ES-I3 (cell line): ENCODE data around the gene LCN10.
A peak's percentile ranks its signal among the peaks of the same experiment; 100 is the strongest.
"Not testable (repeated sequence)": the region's sequence is repeated elsewhere in the genome, so short reads cannot be mapped to it uniquely, and the experiment has no call there.

Experiments used
- H3K36me3 ChIP-seq: 2 replicates; pipeline ENCODE4 v1.6.1; 2013; ENCODE audit warnings: mild to moderate bottlenecking, low read length, control low read depth, moderate library complexity; ENCODE audit not compliant: insufficient read depth
- H3K4me1 ChIP-seq: 2 replicates; pipeline ENCODE4 v1.6.1; 2013; ENCODE audit warnings: mild to moderate bottlenecking, control low read depth, low read length; ENCODE audit not compliant: insufficient read depth
- H3K9ac ChIP-seq: 2 replicates; pipeline ENCODE4 v1.6.1; 2013; ENCODE audit warnings: low read depth, mild to moderate bottlenecking, low read length, moderate library complexity
- H3K9me3 ChIP-seq: 2 replicates; pipeline ENCODE4 v1.6.1; 2013; ENCODE audit warnings: mild to moderate bottlenecking, low read length, moderate library complexity; ENCODE audit not compliant: control insufficient read depth, insufficient read depth

LCN10 gene

GRCh38 chr9:136705564-136705963, 37.2 kb downstream of the LCN10 start:
- no peak overlapping the region for H3K9ac ChIP-seq
- H3K4me1 ChIP-seq: peaks cover 6% of the 10 kb centered on the region; the same call in 1 of the 2 replicates
- no peaks in the 10 kb centered on the region for H3K36me3 ChIP-seq
- H3K9me3 ChIP-seq: no peaks in the 10 kb centered on the region

DNA sequence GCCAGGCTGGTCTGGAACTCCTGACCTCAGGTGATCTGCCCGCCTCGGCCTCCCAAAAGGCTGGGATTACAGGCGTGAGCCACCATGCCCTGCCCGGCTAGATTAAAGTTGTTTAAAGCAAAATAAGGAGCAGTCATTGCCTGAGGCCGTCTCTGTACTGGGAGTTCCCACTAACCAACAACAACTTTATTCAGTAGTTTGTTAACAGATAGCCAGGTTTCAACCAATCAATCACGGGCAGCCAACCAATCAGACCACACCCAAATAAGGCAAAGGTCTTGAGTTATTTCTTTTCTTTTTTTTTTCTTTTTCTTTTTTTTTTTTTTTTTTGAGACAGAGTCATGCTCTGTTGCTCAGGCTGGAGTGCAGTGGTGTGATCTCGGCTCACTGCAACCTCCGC, 38.0 kb downstream of the LCN10 start:
- H3K36me3 ChIP-seq, H3K9me3 ChIP-seq, H3K4me1 ChIP-seq, H3K9ac ChIP-seq: not testable (repeated sequence)

DNA sequence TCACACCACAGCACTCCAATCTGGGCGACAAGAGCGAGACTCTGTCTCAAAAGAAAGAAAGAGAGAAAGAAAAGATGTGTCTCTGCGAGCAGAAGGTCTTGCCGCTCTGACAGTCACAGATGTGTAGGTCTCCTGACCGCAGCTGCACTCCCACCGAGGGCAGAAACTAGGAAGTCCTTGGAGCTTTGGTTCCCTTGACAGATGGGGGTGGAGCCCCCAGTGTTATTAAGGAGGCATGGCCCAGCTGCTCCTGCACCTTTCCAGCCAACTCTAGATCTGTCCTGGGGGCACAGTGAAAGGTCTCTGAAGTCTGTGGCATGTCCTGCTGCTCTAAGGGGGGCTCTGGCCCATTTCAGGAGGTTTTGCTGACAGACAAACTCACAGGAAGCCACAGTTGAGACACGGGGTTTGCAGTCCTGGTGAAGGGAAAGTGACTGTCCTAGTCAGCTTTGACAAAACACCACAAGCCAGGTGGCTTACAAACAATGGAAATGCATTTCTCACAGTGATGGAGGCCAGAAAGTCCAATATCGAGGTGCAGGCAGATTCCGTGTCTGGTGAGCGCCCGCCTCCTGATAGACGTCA, 39.4 kb downstream of the LCN10 start:
- Histone ChIP-seq H3K9me3 (no peaks in the 10 kb centered on the region), H3K36me3 (no peaks in the 10 kb centered on the region), H3K9ac (no peak overlapping the region), H3K4me1 (peaks cover 6% of the 10 kb centered on the region; the same call in 1 of the 2 replicates)

DNA sequence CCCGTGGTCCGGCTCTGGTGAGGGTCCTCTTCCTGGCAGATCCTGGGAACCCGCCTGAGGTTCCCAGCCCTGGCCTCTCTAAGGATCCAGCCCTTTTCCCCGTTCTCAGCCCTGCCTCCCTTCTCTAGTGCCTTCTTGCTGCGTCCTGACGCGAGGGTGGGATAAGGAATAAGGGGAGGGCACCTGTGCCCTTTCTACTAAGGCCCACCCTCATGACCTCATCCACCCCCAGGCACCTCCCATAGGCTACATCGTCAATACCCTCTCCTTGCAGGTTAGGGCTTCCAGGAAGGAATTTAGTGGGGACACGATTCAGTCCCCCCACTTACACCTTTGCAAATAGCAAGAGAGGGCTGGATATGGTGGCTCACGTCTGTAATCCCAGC, 41.1 kb downstream of the LCN10 start:
- no peaks in the 10 kb centered on the region for H3K9me3 ChIP-seq

GRCh38 chr9:136700959-136701667, 41.6 kb downstream of the LCN10 start:
- peaks cover 6% of the 10 kb centered on the region; the same call in 1 of the 2 replicates for H3K4me1 ChIP-seq
- no peaks in the 10 kb centered on the region for H3K36me3 ChIP-seq
- H3K9ac ChIP-seq: peak overlapping the region; percentile 34; the same call in 1 of the 2 replicates
- no peaks in the 10 kb centered on the region for H3K9me3 ChIP-seq

More for the DNA sequence above, 41.1 kb downstream of the LCN10 start:
- H3K36me3 ChIP-seq: no peaks in the 10 kb centered on the region
- H3K4me1 ChIP-seq: peaks cover 6% of the 10 kb centered on the region; the same call in 1 of the 2 replicates
- H3K9ac ChIP-seq: peak overlapping the region; percentile 34; the same call in 1 of the 2 replicates

- Histone ChIP-seq H3K36me3 (no peaks in the 10 kb centered on the region), H3K9ac (no peak overlapping the region), H3K9me3 (no peaks in the 10 kb centered on the region), H3K4me1 (peaks cover 6% of the 10 kb centered on the region; the same call in 1 of the 2 replicates)
These were observed 42.4 kb downstream of the LCN10 start for GRCh38 chr9:136700304-136700703.

DNA sequence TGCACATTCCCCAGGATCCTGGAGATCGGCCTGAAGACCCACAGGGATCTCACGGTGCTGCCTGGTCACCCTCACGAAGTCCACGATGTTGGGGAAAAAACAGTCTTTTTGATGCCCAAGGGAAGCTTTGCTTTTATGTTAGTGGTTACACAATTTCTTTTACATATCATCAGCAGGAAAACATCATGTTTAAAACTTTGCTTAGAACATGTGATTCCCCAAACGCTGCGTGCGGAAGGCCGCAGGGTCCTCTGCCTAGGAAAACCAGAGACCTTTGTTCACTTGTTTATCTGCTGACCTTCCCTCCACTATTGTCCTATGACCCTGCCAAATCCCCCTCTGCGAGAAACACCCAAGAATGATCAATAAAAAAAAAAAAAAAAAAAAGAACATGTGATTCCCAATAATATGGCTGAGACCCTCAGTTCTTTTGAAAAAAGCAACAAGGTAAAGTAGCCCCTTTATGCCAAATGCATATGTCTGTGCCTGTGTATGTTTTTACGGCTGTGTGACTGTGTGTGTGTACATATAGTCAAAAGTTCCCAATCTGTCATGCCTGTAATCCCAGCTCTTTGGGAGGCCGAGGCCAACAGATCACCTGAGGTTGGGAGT, 44.0 kb downstream of the LCN10 start:
- H3K4me1 ChIP-seq: peaks cover 6% of the 10 kb centered on the region; the same call in 1 of the 2 replicates
- no peaks in the 10 kb centered on the region for H3K9me3 ChIP-seq
- H3K36me3 ChIP-seq: no peaks in the 10 kb centered on the region
- no peak overlapping the region for H3K9ac ChIP-seq

GRCh38 chr9:136697821-136698526, 44.8 kb downstream of the LCN10 start:
- H3K9ac ChIP-seq: no peak overlapping the region
- H3K36me3 ChIP-seq: no peaks in the 10 kb centered on the region
- peaks cover 6% of the 10 kb centered on the region; the same call in 1 of the 2 replicates for H3K4me1 ChIP-seq
- no peaks in the 10 kb centered on the region for H3K9me3 ChIP-seq

DNA sequence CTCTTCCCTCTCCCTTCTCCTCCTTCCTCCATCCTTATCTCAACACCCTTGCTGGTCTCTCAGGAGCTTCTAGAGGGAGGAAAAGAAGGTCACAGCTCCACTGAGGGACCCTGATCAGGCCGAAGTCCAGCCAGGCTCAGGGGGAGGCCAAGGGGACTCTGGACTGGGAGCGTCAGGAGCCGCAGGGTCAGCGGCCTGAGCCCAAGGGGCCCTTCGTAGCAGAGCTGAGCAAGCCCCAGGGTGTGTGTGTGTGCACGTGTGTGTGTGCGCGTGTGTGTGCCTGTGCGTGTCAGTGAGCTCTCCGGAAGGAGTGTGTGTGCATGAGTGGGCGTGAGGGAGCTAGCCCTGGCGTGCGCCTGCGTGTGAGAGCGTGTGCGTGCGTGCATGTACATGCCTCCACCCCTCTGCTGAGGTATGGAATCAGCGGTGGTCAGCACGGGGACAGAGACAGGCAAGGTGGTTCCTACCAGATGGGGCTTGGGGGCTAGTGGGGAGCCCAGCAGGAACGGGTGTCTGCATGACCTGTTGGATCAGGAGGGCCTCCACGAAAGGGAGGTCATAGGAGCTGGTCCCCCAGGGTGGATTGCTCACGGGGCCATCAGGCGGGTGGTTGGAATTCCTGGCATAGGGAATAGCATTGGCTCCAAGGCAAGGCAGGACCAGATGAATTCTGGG, 45.5 kb downstream of the LCN10 start:
- no peak overlapping the region for H3K9ac ChIP-seq
- no peaks in the 10 kb centered on the region for H3K9me3 ChIP-seq
- H3K4me1 ChIP-seq: peaks cover 6% of the 10 kb centered on the region; the same call in 1 of the 2 replicates
- H3K36me3 ChIP-seq: no peaks in the 10 kb centered on the region

- peaks cover 6% of the 10 kb centered on the region; the same call in 1 of the 2 replicates for H3K4me1 ChIP-seq
- no peak overlapping the region for H3K9ac ChIP-seq
These were observed 46.2 kb downstream of the LCN10 start for GRCh38 chr9:136696502-136696901.

GRCh38 chr9:136695955-136696354, 46.8 kb downstream of the LCN10 start:
- H3K9me3 ChIP-seq: no peaks in the 10 kb centered on the region
- H3K9ac ChIP-seq: no peak overlapping the region
- peaks cover 2% of the 10 kb centered on the region; the same call in 1 of the 2 replicates for H3K4me1 ChIP-seq
- H3K36me3 ChIP-seq: no peaks in the 10 kb centered on the region

More at GRCh38 chr9:136696502-136696901, 46.2 kb downstream of the LCN10 start:
- no peaks in the 10 kb centered on the region for H3K36me3 ChIP-seq
- H3K9me3 ChIP-seq: no peaks in the 10 kb centered on the region

- Histone ChIP-seq H3K4me1 (no peaks in the 10 kb centered on the region; the same call in 1 of the 2 replicates), H3K36me3 (no peaks in the 10 kb centered on the region), H3K9ac (no peak overlapping the region), H3K9me3 (no peaks in the 10 kb centered on the region)
These were observed 47.3 kb downstream of the LCN10 start for GRCh38 chr9:136695435-136695895.

DNA sequence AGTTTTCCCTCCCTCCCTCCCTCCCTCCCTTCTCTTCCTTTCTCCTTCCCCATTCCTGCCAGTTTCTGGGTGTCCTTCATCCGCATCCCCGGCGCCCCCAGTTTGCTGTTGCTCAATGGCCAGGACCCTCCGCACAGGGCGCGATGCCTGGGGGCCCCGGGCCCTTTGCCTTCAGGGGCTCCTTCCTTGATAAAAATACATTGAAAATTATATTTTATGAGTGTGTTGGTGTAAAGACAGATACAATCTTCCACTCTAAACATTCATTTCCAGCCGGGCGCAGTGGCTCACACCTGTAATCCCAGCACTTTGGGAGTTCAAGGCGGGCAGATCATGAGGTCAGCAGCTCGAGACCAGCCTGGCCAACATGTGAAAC, 47.9 kb downstream of the LCN10 start:
- Histone ChIP-seq H3K9ac (no peak overlapping the region), H3K36me3 (no peaks in the 10 kb centered on the region), H3K4me1 (no peaks in the 10 kb centered on the region; the same call in 1 of the 2 replicates), H3K9me3 (no peaks in the 10 kb centered on the region)
